ENCODE measurements around the gene IFFO2. TPM values are rescaled to one million over a fixed set of nuclear protein-coding genes. Genes with fewer than 3 reads are reported as not detected.

Gene IFFO2
- total RNA-seq, 2 donors from 2014 or later, result 2.3 to 14.0 TPM

GRCh38 chr1:18976096-18976495, 19.6 kb upstream of the IFFO2 start:
- DNase-seq (ENCODE audit: low spot score), result no peak
- H3K9me3 ChIP-seq, result peaks cover 0 to 4% of the 10 kb centered on the region in 2 donors
- H3K27me3 ChIP-seq, result no peaks in the 10 kb centered on the region
- no peaks in the 10 kb centered on the region for H3K36me3 ChIP-seq
- H3K27ac ChIP-seq, result no peak overlapping the region
- peaks cover 0 to 8% of the 10 kb centered on the region in 2 donors for H3K4me1 ChIP-seq
- TF ChIP-seq CTCF (IDR thresholded peaks at IDR 0.05), result no peak
- no peak overlapping the region for H3K4me3 ChIP-seq

GRCh38 chr1:18974606-18975005, 18.1 kb upstream of the IFFO2 start:
- H3K4me1 ChIP-seq, result peaks cover 0 to 8% of the 10 kb centered on the region in 2 donors

GRCh38 chr1:18974005-18974404, 17.5 kb upstream of the IFFO2 start:
- DNase-seq (ENCODE audit: low spot score), result no peak
- H3K27ac ChIP-seq, result no peak overlapping the region
- H3K36me3 ChIP-seq, result no peaks in the 10 kb centered on the region
- no peak overlapping the region for H3K4me3 ChIP-seq
- no peaks in the 10 kb centered on the region for H3K27me3 ChIP-seq
- peaks cover 0 to 8% of the 10 kb centered on the region in 2 donors for H3K4me1 ChIP-seq
- H3K9me3 ChIP-seq, result no peaks in the 10 kb centered on the region
- TF ChIP-seq CTCF (IDR thresholded peaks at IDR 0.05), result no peak

More at GRCh38 chr1:18974606-18975005, 18.1 kb upstream of the IFFO2 start:
- no peaks in the 10 kb centered on the region for H3K36me3 ChIP-seq
- no peak overlapping the region for H3K27ac ChIP-seq
- no peaks in the 10 kb centered on the region for H3K27me3 ChIP-seq
- DNase-seq (ENCODE audit: low spot score), result no peak
- no peak overlapping the region for H3K4me3 ChIP-seq
- TF ChIP-seq CTCF (IDR thresholded peaks at IDR 0.05), result no peak
- H3K9me3 ChIP-seq, result no peaks in the 10 kb centered on the region

- DNase-seq (ENCODE audit: low spot score), result no peak
- no peaks in the 10 kb centered on the region for H3K9me3 ChIP-seq
- H3K4me3 ChIP-seq, result no peak overlapping the region
- peaks cover 0 to 8% of the 10 kb centered on the region in 2 donors for H3K4me1 ChIP-seq
- no peak overlapping the region for H3K27ac ChIP-seq
- no peaks in the 10 kb centered on the region for H3K27me3 ChIP-seq
- TF ChIP-seq CTCF (IDR thresholded peaks at IDR 0.05), result no peak
- no peaks in the 10 kb centered on the region for H3K36me3 ChIP-seq
Observed at GRCh38 chr1:18973446-18973955, 17.0 kb upstream of the IFFO2 start.

GRCh38 chr1:18972991-18973390, 16.5 kb upstream of the IFFO2 start:
- H3K27ac ChIP-seq, result no peak overlapping the region
- TF ChIP-seq CTCF (IDR thresholded peaks at IDR 0.05), result no peak
- no peak for DNase-seq (ENCODE audit: low spot score)

GRCh38 chr1:18972531-18972930, 16.1 kb upstream of the IFFO2 start:
- H3K27me3 ChIP-seq, result no peaks in the 10 kb centered on the region
- H3K9me3 ChIP-seq, result no peaks in the 10 kb centered on the region
- TF ChIP-seq CTCF (IDR thresholded peaks at IDR 0.05), result peak in 1 of 2 donors; percentile 49
- H3K27ac ChIP-seq, result no peak overlapping the region
- no peak for DNase-seq (ENCODE audit: low spot score)
- H3K4me3 ChIP-seq, result no peak overlapping the region
- H3K36me3 ChIP-seq, result no peaks in the 10 kb centered on the region
- peaks cover 0 to 8% of the 10 kb centered on the region in 2 donors for H3K4me1 ChIP-seq

More at GRCh38 chr1:18972991-18973390, 16.5 kb upstream of the IFFO2 start:
- Histone ChIP-seq H3K4me3 (no peak overlapping the region), H3K27me3 (no peaks in the 10 kb centered on the region), H3K36me3 (no peaks in the 10 kb centered on the region), H3K4me1 (peaks cover 0 to 8% of the 10 kb centered on the region in 2 donors), H3K9me3 (no peaks in the 10 kb centered on the region)

All from right atrium auricular region (tissue), 2 donors.